GM12891 (cell line): ENCODE measurements around the gene ETNK1.

Experiments
- POLR2AphosphoS5 ChIP-seq: IDR thresholded peaks from 2 replicates; pipeline ENCODE4 v1.6.1; 2011; ENCODE audit warnings: low read depth, low read length, control low read depth
- POU2F2 ChIP-seq: IDR thresholded peaks from 2 replicates; pipeline ENCODE4 v1.6.1; 2011; ENCODE audit warnings: low read depth, mild to moderate bottlenecking, control low read depth, low read length, moderate library complexity

- TF ChIP-seq POLR2AphosphoS5 (no peak), POU2F2 (no peak)
Measured at GRCh38 chr12:22627371-22627770, 2.4 kb downstream of the ETNK1 start.
